K562 (cell line): ENCODE measurements around the gene C9orf50. TPM values are rescaled to one million over a fixed set of nuclear protein-coding genes. Genes with fewer than 3 reads are reported as not detected.

Source experiments
- CHD4 ChIP-seq: fragments of 200-600 bp; sonication (generic); IDR thresholded peaks from 3 replicates; pipeline ENCODE4 v1.6.1; 2012; ENCODE audit warnings: low read depth, mild to moderate bottlenecking, mixed read lengths, low read length, inconsistent platforms; ENCODE audit not compliant: insufficient read depth, insufficient replicate concordance, poor library complexity, severe bottlenecking
- CTBP1 ChIP-seq: fragments of 450-650 bp; IDR thresholded peaks from 2 replicates; pipeline ENCODE4 v1.6.1; 2016; ENCODE audit warnings: borderline replicate concordance
- DIDO1 ChIP-seq: fragments of 450-650 bp; IDR thresholded peaks from 2 replicates; pipeline ENCODE4 v1.6.1; 2016; ENCODE audit warnings: low read depth, missing biosample characterization, missing genetic modification characterization
- GATA2 ChIP-seq: sonication (generic); formaldehyde crosslinking; IDR thresholded peaks from 2 replicates; pipeline ENCODE4 v1.4.0; 2020; ENCODE audit warnings: mild to moderate bottlenecking, missing genetic modification reagents
- IFI16 ChIP-seq: fragments of 250-450 bp; sonication (Bioruptor Pico); IDR thresholded peaks from 2 replicates; pipeline ENCODE4 v2.1.2; 2022; ENCODE audit warnings: mild to moderate bottlenecking, inconsistent platforms
- MTA3 ChIP-seq: fragments of 450-650 bp; formaldehyde crosslinking; IDR thresholded peaks from 2 replicates; pipeline ENCODE4 v1.6.1; 2017; ENCODE audit warnings: mild to moderate bottlenecking, borderline replicate concordance
- MTF1 ChIP-seq: fragments of 250-450 bp; sonication (Bioruptor Pico); IDR thresholded peaks from 2 replicates; pipeline ENCODE4 v1.9.0; 2021; ENCODE audit warnings: moderate library complexity, mild to moderate bottlenecking, inconsistent platforms, borderline replicate concordance
- RAD51 ChIP-seq: fragments of 450-650 bp; IDR thresholded peaks from 2 replicates; pipeline ENCODE4 v1.7.1; 2016; ENCODE audit warnings: low read depth, mild to moderate bottlenecking, borderline replicate concordance
- SP1 ChIP-seq: sonication (generic); formaldehyde crosslinking; IDR thresholded peaks from 2 replicates; pipeline ENCODE4 v1.8.1; 2022; ENCODE audit warnings: mild to moderate bottlenecking, missing genetic modification reagents
- TAF9B ChIP-seq: fragments of 450-650 bp; IDR thresholded peaks from 2 replicates; pipeline ENCODE4 v1.6.1; 2018; ENCODE audit warnings: mild to moderate bottlenecking; ENCODE audit not compliant: partially characterized antibody
- ZNF384 ChIP-seq: IDR thresholded peaks from 2 replicates; pipeline ENCODE4 v1.6.1; 2012; ENCODE audit warnings: low read depth, low read length, improper control_type of control experiment
- ZNF57 ChIP-seq: fragments of 450-650 bp; formaldehyde crosslinking; IDR thresholded peaks from 2 replicates; pipeline ENCODE4 v1.4.0; 2020; ENCODE audit warnings: mild to moderate bottlenecking, moderate library complexity
- ZNF584 ChIP-seq: fragments of 200-800 bp; sonication (Bioruptor generic); IDR thresholded peaks from 2 replicates; pipeline ENCODE4 v1.6.1; 2016; ENCODE audit warnings: low read depth, mild to moderate bottlenecking, missing genetic modification characterization, missing compliant biosample characterization
- ZNF79 ChIP-seq: fragments of 250-450 bp; sonication (Bioruptor Pico); IDR thresholded peaks from 2 replicates; pipeline ENCODE4 v1.4.0; 2020; ENCODE audit warnings: low read depth, mild to moderate bottlenecking, moderate library complexity
- polyA plus RNA-seq, 8 experiments: library from polyadenylated mRNA; depleted of rRNA in 4 of 8; stranded (reverse) in 5 of 8; unstranded in 3 of 8; fragments of >200 nt; fragmentation: Nextera tagmentation in 2 of 8; fragmentation: Illumina TruSeq in 1 of 8; extraction: Ambion mirVana in 2 of 8; extraction: Trizol in 1 of 8; gene quantifications; 2 replicates each; pipeline versions ENCODE4 v1.2.1 to v1.2.3, GENCODE V29; 2011 to 2014; ENCODE audit warnings: inconsistent platforms in 1 of 8, missing spikeins in 1 of 8
- total RNA-seq, 7 experiments: library from RNA; depleted of rRNA in 6 of 7; stranded (reverse); fragments of >200 nt in 6 of 7; fragmentation: Illumina TruSeq in 2 of 7; extraction: Trizol in 2 of 7; gene quantifications; 2 replicates each; pipeline versions ENCODE4 v1.2.1 to v1.2.3, GENCODE V29; 2011 to 2021; ENCODE audit warnings: low replicate concordance in 1 of 7
- TF ChIP-seq, protein P1 (sequence below), 2 experiments: fragments of 450-650 bp; conservative IDR thresholded peaks; 2 replicates each; pipeline ENCODE4 v1.6.1; 2017; ENCODE audit warnings: mild to moderate bottlenecking in 2 of 2, moderate library complexity in 2 of 2
- TF ChIP-seq, protein P2 (sequence below): fragments of 250-450 bp; sonication (Bioruptor Pico); IDR thresholded peaks from 2 replicates; pipeline ENCODE4 v1.5.0; 2020; ENCODE audit warnings: mild to moderate bottlenecking
- TF ChIP-seq, protein P3 (sequence below), 2 experiments: fragments of 450-650 bp; IDR thresholded peaks; 2 replicates each; pipeline ENCODE4 v1.6.1; 2018; ENCODE audit warnings: mild to moderate bottlenecking in 2 of 2, low read depth in 1 of 2; ENCODE audit not compliant: partially characterized antibody in 2 of 2
- TF ChIP-seq, protein P4 (sequence below): fragments of 250-450 bp; sonication (Bioruptor Pico); IDR thresholded peaks from 2 replicates; pipeline ENCODE4 v1.8.0; 2022; ENCODE audit warnings: moderate library complexity, mild to moderate bottlenecking, inconsistent platforms

C9orf50 gene
- total and polyA plus RNA-seq, 9 of the 15 experiments (the other 6 are each of a cell fraction or from before 2014, with no cell fraction given): not detected

DNA sequence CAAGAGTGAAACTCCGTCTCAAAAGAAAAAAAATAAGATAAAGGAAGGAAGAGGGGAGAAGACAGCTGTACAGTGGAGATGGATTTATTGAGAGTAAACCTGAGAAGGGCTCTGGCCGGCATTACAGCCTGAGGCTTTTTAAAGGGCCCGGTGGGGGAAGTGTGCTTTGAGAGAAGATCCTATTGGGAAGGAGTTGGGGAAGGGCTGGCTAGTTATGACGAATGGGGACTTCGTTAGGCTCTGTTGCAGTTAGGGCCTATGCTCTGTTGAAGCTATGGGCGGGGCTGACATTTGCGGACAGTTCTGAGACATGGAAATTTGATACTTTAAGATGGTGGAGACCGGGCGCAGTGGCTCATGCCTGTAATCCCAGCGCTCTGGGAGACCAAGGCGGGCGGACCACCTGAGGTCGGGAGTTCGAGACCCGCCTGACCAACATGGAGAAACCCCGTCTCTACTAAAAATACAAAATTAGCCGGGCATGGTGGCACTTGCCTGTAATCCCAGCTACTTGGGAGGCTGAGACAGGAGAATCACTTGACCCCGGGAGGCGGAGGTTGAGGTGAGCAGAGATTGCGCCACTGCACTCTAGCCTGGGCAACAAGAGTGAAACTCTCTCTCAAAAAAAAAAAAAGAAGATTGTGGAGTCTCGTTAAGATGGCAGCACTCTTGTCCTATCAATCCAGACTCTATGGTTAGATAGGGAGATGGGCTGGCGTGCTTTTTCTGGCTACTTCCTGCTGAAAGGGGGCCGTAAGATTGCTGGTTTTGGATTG is 33.2 kb downstream of the C9orf50 start (continued):
- TF ChIP-seq, protein P1, sequence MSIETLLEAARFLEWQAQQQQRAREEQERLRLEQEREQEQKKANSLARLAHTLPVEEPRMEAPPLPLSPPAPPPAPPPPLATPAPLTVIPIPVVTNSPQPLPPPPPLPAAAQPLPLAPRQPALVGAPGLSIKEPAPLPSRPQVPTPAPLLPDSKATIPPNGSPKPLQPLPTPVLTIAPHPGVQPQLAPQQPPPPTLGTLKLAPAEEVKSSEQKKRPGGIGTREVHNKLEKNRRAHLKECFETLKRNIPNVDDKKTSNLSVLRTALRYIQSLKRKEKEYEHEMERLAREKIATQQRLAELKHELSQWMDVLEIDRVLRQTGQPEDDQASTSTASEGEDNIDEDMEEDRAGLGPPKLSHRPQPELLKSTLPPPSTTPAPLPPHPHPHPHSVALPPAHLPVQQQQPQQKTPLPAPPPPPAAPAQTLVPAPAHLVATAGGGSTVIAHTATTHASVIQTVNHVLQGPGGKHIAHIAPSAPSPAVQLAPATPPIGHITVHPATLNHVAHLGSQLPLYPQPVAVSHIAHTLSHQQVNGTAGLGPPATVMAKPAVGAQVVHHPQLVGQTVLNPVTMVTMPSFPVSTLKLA (conservative IDR thresholded peaks at IDR 0.05): 0 out of 4 replicates have a peak, but pooled peaks of 1 of the 2 experiments have one; percentile 24
- TF ChIP-seq, protein P2, sequence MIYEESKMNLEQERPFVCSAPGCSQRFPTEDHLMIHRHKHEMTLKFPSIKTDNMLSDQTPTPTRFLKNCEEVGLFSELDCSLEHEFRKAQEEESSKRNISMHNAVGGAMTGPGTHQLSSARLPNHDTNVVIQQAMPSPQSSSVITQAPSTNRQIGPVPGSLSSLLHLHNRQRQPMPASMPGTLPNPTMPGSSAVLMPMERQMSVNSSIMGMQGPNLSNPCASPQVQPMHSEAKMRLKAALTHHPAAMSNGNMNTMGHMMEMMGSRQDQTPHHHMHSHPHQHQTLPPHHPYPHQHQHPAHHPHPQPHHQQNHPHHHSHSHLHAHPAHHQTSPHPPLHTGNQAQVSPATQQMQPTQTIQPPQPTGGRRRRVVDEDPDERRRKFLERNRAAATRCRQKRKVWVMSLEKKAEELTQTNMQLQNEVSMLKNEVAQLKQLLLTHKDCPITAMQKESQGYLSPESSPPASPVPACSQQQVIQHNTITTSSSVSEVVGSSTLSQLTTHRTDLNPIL: 0 out of 2 replicates have a peak, but pooled peaks have one; percentile 30
- TF ChIP-seq DIDO1: peak; percentile 43; the same call in 1 of the 2 replicates
- TF ChIP-seq MTF1 (CRISPR knock-in tag): no peak
- no peak for TF ChIP-seq ZNF57 (CRISPR knock-in tag)
- TF ChIP-seq IFI16 (CRISPR knock-in tag): no peak
- no peak for TF ChIP-seq GATA2
- no peak for TF ChIP-seq ZNF79 (CRISPR knock-in tag)
- peak; percentile 62 for TF ChIP-seq CHD4
- TF ChIP-seq CTBP1: peak; percentile 49; the same call in 1 of the 2 replicates
- TF ChIP-seq SP1 (CRISPR knock-in tag): 0 out of 2 replicates have a peak, but pooled peaks have one; percentile 26
- no peak for TF ChIP-seq RAD51
- TF ChIP-seq, protein P3, sequence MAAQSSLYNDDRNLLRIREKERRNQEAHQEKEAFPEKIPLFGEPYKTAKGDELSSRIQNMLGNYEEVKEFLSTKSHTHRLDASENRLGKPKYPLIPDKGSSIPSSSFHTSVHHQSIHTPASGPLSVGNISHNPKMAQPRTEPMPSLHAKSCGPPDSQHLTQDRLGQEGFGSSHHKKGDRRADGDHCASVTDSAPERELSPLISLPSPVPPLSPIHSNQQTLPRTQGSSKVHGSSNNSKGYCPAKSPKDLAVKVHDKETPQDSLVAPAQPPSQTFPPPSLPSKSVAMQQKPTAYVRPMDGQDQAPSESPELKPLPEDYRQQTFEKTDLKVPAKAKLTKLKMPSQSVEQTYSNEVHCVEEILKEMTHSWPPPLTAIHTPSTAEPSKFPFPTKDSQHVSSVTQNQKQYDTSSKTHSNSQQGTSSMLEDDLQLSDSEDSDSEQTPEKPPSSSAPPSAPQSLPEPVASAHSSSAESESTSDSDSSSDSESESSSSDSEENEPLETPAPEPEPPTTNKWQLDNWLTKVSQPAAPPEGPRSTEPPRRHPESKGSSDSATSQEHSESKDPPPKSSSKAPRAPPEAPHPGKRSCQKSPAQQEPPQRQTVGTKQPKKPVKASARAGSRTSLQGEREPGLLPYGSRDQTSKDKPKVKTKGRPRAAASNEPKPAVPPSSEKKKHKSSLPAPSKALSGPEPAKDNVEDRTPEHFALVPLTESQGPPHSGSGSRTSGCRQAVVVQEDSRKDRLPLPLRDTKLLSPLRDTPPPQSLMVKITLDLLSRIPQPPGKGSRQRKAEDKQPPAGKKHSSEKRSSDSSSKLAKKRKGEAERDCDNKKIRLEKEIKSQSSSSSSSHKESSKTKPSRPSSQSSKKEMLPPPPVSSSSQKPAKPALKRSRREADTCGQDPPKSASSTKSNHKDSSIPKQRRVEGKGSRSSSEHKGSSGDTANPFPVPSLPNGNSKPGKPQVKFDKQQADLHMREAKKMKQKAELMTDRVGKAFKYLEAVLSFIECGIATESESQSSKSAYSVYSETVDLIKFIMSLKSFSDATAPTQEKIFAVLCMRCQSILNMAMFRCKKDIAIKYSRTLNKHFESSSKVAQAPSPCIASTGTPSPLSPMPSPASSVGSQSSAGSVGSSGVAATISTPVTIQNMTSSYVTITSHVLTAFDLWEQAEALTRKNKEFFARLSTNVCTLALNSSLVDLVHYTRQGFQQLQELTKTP (IDR thresholded peaks at IDR 0.05; ENCODE audit: low read depth in 1 of 2, partially characterized antibody in 2 of 2): peak in 1 of 2 experiments; percentile 61
- TF ChIP-seq, protein P4, sequence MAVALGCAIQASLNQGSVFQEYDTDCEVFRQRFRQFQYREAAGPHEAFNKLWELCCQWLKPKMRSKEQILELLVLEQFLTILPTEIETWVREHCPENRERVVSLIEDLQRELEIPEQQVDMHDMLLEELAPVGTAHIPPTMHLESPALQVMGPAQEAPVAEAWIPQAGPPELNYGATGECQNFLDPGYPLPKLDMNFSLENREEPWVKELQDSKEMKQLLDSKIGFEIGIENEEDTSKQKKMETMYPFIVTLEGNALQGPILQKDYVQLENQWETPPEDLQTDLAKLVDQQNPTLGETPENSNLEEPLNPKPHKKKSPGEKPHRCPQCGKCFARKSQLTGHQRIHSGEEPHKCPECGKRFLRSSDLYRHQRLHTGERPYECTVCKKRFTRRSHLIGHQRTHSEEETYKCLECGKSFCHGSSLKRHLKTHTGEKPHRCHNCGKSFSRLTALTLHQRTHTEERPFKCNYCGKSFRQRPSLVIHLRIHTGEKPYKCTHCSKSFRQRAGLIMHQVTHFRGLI: peak; percentile 91
- peak; percentile 82; the same call in 1 of the 2 replicates for TF ChIP-seq MTA3
- peak; percentile 83 for TF ChIP-seq TAF9B
- peak; percentile 77 for TF ChIP-seq ZNF584 (CRISPR knock-in tag)
- 0 out of 2 replicates have a peak, but pooled peaks have one; percentile 6 for TF ChIP-seq ZNF384
